GM12878 (cell line): ENCODE data around the gene NTPCR. TPM values are rescaled to one million over a fixed set of nuclear protein-coding genes. Genes with fewer than 3 reads are reported as not detected.

Source experiments
- BACH1 ChIP-seq: fragments of 450-650 bp; IDR thresholded peaks from 2 replicates; pipeline ENCODE4 v1.6.1; 2017; ENCODE audit warnings: mild to moderate bottlenecking, borderline replicate concordance
- BCLAF1 ChIP-seq: fragments of 450-650 bp; IDR thresholded peaks from 2 replicates; pipeline ENCODE4 v1.6.1; 2017; ENCODE audit warnings: antibody characterized with exemption, mild to moderate bottlenecking, moderate library complexity
- GATAD2B ChIP-seq: fragments of 450-650 bp; conservative IDR thresholded peaks from 2 replicates; pipeline ENCODE4 v1.6.1; 2017; ENCODE audit warnings: low read depth, mild to moderate bottlenecking, moderate library complexity
- IRF3 ChIP-seq: fragments of 450-650 bp; IDR thresholded peaks from 2 replicates; pipeline ENCODE4 v1.6.1; 2014; ENCODE audit warnings: mild to moderate bottlenecking
- MYB ChIP-seq: fragments of 150-350 bp; IDR thresholded peaks from 2 replicates; pipeline ENCODE4 v1.6.1; 2014; ENCODE audit warnings: mild to moderate bottlenecking, low read depth, low read length, borderline replicate concordance
- PAX8 ChIP-seq: fragments of 450-650 bp; IDR thresholded peaks from 2 replicates; pipeline ENCODE4 v1.6.1; 2017; ENCODE audit warnings: mild to moderate bottlenecking, moderate library complexity
- POLR2AphosphoS5 ChIP-seq: IDR thresholded peaks from 2 replicates; pipeline ENCODE4 v1.6.1; 2011; ENCODE audit warnings: mild to moderate bottlenecking, low read length, inconsistent platforms
- ZNF622 ChIP-seq: fragments of 450-650 bp; IDR thresholded peaks from 2 replicates; pipeline ENCODE4 v1.6.1; 2017; ENCODE audit warnings: mild to moderate bottlenecking, inconsistent platforms
- ZNF687 ChIP-seq: fragments of 450-650 bp; IDR thresholded peaks from 2 replicates; pipeline ENCODE4 v1.6.1; 2017; ENCODE audit warnings: mild to moderate bottlenecking, moderate library complexity
- polyA plus RNA-seq, 11 experiments: library from polyadenylated mRNA; depleted of rRNA in 4 of 11; unstranded in 6 of 11; stranded (reverse) in 5 of 11; fragments of >200 nt; fragmentation: Nextera tagmentation in 4 of 11; fragmentation: Illumina TruSeq in 1 of 11; extraction: Ambion mirVana in 4 of 11; extraction: Trizol in 1 of 11; gene quantifications; 1 replicate in 1 of 11; 2 replicates in 10 of 11; pipeline versions ENCODE4 v1.2.1 to v1.2.3, GENCODE V29; 2011 to 2016; ENCODE audit warnings: inconsistent platforms in 2 of 11, missing spikeins in 2 of 11, low read depth in 1 of 11
- total RNA-seq, 4 experiments: library from RNA; depleted of rRNA in 3 of 4; stranded (reverse); fragments of >200 nt in 3 of 4; fragmentation: Illumina TruSeq in 1 of 4; extraction: Trizol in 1 of 4; gene quantifications; 2 replicates each; pipeline versions ENCODE4 v1.2.1 to v1.2.3, GENCODE V29; 2013 to 2021

Gene NTPCR
- total and polyA plus RNA-seq, 10 of the 15 experiments (the other 5 are each of a cell fraction or from before 2014, with no cell fraction given) = 25.4 to 109 (median 56.6) TPM

GRCh38 chr1:232952514-232953499 is 2.4 kb downstream of the NTPCR start (continued):
- TF ChIP-seq ZNF687 (no peak), BACH1 (no peak), PAX8 (no peak), GATAD2B (0 out of 2 replicates have a peak, but pooled peaks have one; percentile 29), IRF3 (no peak), POLR2AphosphoS5 (no peak), MYB (no peak), BCLAF1 (no peak), ZNF622 (no peak)
